ENCODE data around the gene PWWP2A. TPM values are rescaled to one million over a fixed set of nuclear protein-coding genes. Genes with fewer than 3 reads are reported as not detected.

Gene PWWP2A
- total and polyA plus RNA-seq, 2 of the 8 experiments (the other 6 are each of a cell fraction or from before 2014, with no cell fraction given) = 18.5 to 63.0 TPM

DNA sequence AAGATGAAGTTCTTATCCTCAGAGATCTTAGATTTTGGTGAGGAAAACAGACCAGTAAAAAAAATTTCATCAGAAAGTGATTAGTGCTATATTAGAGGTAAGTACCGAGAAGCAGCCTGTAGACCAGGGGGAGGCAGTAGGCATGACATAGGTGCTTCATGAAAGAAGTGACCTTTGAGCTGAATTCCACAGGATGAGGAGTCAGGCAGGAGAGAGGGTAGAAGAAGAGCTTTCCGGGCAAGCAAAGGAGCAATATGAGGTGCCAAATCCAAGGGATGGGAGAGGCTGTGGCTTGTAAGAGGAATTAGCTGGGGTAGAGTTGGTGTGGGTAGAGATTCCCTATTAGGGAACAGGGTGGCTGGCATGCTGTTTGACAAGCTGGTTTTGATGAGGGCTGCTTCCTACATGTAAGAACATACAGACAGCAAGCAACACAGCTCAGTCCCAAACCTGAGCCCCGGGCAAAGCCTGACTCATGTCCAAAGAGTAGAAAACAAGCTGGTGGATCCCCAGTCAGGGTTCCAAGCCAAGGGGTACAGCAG, 48.4 kb upstream of the PWWP2A start:
- ChIA-PET POLR2A (ENCODE audit: partially characterized antibody) (interaction anchor here (0.6 to 6.1 kb wide), 16 partner anchors 9 to 126 kb away, joined by 3 to 72 read pairs (median 6); partner anchors contain the start of gene PWWP2A), CTCF (ENCODE audit: partially characterized antibody) (interaction anchor here (0.6 to 4.3 kb wide), 13 partner anchors 9 to 178 kb away, joined by 3 to 29 read pairs (median 4); no protein-coding TSS in a partner anchor)
- TF ChIP-seq ATF2 (IDR thresholded peaks at IDR 0.05; ENCODE audit: low read length) = no peak
- TF ChIP-seq TAF7 (optimal IDR thresholded peaks at IDR 0.05; ENCODE audit: borderline replicate concordance, low read depth, low read length) = no peak
- no peak for TF ChIP-seq GTF2F1 (IDR thresholded peaks at IDR 0.05; ENCODE audit: borderline replicate concordance, low read depth, low read length)
- no peak overlapping the region for H3K23ac ChIP-seq (ENCODE audit: insufficient read length)
- H2AFZ ChIP-seq (ENCODE audit: low read length) = no peak overlapping the region
- H2BK5ac ChIP-seq (ENCODE audit: low read depth, low read length) = peak overlapping the region; percentile 97; the same call in 1 of the 2 replicates
- H3K27me3 ChIP-seq (replicated peaks in 1 of 4; ENCODE audit: control insufficient read depth in 3 of 4, extremely low read depth in 1 of 4, insufficient read depth in 3 of 4, low read length in 3 of 4) = no peaks in the 10 kb centered on the region
- 80% methylated on average over 3 of the region's 3 CpGs; no CpG with 5 or more reads in 1 of the 2 experiments for WGBS, 2 experiments (ENCODE audit: extremely low coverage in 1 of 2, insufficient coverage in 1 of 2, insufficient read length in 1 of 2, insufficient replicate concordance in 2 of 2, low coverage in 1 of 2, low lambda C conversion rate in 2 of 2, missing lambda C conversion rate in 1 of 2)
- peak overlapping the region; percentile 2 for H3K4ac ChIP-seq (replicated peaks; ENCODE audit: insufficient read length, low read depth, low read length)
- peak overlapping the region; percentile 84 for H2BK120ac ChIP-seq (replicated peaks; ENCODE audit: low read depth, low read length)
- H3K4me2 ChIP-seq (ENCODE audit: insufficient read depth in 1 of 2, low read depth in 2 of 2, low read length in 2 of 2) = peak overlapping the region in 1 of 2 experiments; percentile 57; a peak in 2 of 4 replicates
- peak overlapping the region; percentile 89 for H2BK12ac ChIP-seq (ENCODE audit: low read depth, low read length)
- H2BK20ac ChIP-seq (ENCODE audit: low read length) = peak overlapping the region; percentile 98
- no peaks in the 10 kb centered on the region for H3K79me2 ChIP-seq (ENCODE audit: control insufficient read depth in 1 of 2, insufficient read depth in 2 of 2, low read length in 2 of 2)
- no peaks in the 10 kb centered on the region for H4K20me1 ChIP-seq (replicated peaks in 1 of 2; ENCODE audit: control insufficient read depth in 1 of 2, insufficient read depth in 2 of 2, low read length in 2 of 2)
- H2BK15ac ChIP-seq (ENCODE audit: low read length) = no peak overlapping the region
- H3K27ac ChIP-seq (ENCODE audit: low read depth, low read length) = peak overlapping the region; percentile 88
- peaks cover 17 to 34% (median 25%) of the 10 kb centered on the region in 4 experiments for H3K4me1 ChIP-seq (replicated peaks in 1 of 4; ENCODE audit: control insufficient read depth in 3 of 4, insufficient read depth in 4 of 4, low read length in 3 of 4)
- no peaks in the 10 kb centered on the region for H3K9me3 ChIP-seq (ENCODE audit: insufficient read depth in 2 of 2, low read depth in 1 of 2, low read length in 1 of 2)
- no peaks in the 10 kb centered on the region for H3K23me2 ChIP-seq (ENCODE audit: low read depth, low read length)
- H3K4me3 ChIP-seq (ENCODE audit: extremely low read depth in 1 of 4, insufficient read depth in 2 of 4, low read depth in 3 of 4, low read length in 4 of 4) = peak overlapping the region in 1 of 4 experiments; percentile 8; a peak in 1 of 8 replicates
- H3K79me1 ChIP-seq (ENCODE audit: low read depth, low read length) = no peaks in the 10 kb centered on the region
- no peak overlapping the region for H3K56ac ChIP-seq (replicated peaks; ENCODE audit: insufficient read length, low read depth, low read length)
- H3K14ac ChIP-seq (ENCODE audit: insufficient read length) = no peak overlapping the region
- no peak for DNase-seq (ENCODE audit: low read depth in 1 of 2, low spot score in 2 of 2)
- peak overlapping the region; percentile 57 for H4K91ac ChIP-seq (replicated peaks; ENCODE audit: insufficient read length, low read length)
- H3K36me3 ChIP-seq (ENCODE audit: control insufficient read depth in 2 of 4, insufficient read depth in 4 of 4, low read length in 3 of 4) = no peaks in the 10 kb centered on the region
- peak overlapping the region; percentile 85 for H2AK5ac ChIP-seq (ENCODE audit: low read depth, low read length)
- peak overlapping the region; percentile 92 for H3K18ac ChIP-seq (ENCODE audit: extremely low read depth, low read length)
- peak overlapping the region; percentile 32 for H4K5ac ChIP-seq (ENCODE audit: insufficient read length, low read depth, low read length)
- H3K9ac ChIP-seq (replicated peaks in 1 of 4; ENCODE audit: extremely low read depth in 1 of 4, low read depth in 3 of 4, low read length in 3 of 4) = peak overlapping the region in 2 of 4 experiments; percentile 2 to 33; a peak in 4 of 7 replicates
- FAIRE-seq = no peak
- no peak overlapping the region; the same call in 1 of the 2 replicates for H4K8ac ChIP-seq (ENCODE audit: extremely low read depth, insufficient read depth, low read length)
